Suppressor macrophage (primary cell): ENCODE measurements around the gene KCNJ13.
"Not testable (repeated sequence)": the region's sequence is repeated elsewhere in the genome, so short reads cannot be mapped to it uniquely, and the experiment has no call there.

Experiments used
- DNase-seq, 4 experiments: peaks; one replicate each; pipeline ENCODE4 v3.0.0-alpha.2; 2020 to 2022

KCNJ13 gene

DNA sequence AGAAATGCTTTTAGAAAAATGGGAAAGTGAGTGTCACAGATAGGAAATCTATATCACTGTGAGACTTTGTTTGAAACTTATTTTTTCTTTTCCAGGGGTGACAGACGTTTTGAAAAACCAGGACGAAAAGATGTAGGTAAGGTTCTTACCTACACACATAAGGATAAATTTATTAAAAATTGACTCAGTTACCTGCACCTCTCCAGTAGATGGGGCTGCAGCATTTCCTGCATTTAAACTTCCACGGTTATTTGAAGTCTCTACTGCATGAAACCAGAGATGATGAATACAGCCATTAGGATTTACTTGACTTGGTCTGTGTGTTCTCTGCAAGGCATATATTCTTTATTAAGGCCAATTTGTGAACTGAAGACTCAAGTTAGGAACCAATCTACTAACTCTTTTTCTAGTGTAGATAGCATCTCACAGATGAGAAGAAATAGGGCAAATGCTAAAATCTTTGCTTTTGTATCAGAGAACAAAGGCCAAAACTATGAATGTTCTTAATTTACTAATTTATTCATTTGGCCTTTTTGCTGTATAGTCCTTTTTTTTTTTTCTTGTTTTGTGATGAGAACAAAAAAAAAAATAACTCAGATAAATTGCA is 15.0 kb downstream of the KCNJ13 start:
- no peak for DNase-seq

- no peak for DNase-seq
Observed at GRCh38 chr2:232757905-232758304, 18.5 kb downstream of the KCNJ13 start.

GRCh38 chr2:232750135-232750671 is 26.2 kb downstream of the KCNJ13 start:
- DNase-seq: no peak

DNA sequence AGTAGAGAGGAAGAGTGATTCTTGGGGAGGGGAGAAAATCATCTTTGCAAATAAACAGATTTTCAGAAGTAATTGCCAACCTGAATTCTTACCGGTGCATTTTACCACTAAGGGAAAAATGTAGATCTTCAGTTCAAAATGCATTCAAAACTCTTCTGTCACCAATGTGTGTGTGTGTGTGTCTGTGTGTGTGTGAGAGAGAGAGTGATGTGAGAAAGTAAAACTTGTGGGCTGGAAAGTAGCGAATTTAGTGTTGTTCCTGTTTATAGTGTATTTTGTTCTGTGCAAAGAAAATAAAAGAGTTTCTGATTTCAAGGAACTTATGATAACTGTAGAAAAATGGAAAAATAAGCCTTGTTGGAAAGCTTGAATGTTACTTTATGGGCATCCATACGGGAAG is 27.0 kb downstream of the KCNJ13 start:
- no peak for DNase-seq

DNA sequence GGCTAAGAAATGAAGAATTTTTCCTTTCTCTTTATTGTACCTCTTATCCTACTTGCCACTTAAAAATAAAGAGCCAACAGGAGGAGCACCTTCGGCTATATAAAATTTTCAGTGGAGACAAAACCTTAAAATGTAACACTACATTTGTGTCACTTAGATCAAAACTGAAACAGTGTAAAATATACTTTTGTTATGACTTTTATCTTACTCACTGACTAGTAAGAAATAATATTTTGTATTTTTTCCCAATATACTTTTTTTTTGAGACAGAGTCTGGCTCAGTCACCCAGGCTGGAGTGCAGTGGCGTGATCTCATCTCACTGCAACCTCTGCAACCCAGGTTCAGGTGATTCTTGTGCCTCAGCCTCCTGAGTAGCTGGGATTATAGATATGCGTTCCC is 28.3 kb downstream of the KCNJ13 start:
- no peak for DNase-seq

DNA sequence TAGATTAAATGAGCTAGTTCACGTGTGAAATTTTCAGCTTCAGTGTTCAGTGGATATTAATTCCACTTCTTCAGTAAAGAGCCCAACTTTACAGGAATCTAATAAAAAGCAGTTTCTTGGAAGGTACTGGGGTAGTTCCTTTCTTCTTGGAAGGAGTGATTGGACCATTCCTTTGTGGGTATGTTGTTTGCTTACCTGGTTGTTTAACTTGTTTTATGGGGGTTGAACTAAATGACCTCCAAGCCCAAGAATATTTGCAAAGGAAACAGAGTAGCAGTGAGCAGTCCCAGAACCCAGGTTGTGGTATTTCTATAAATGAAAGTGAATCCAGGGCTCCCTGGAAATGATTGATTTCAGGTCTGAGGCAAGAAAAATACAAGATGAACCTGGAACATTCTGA is 31.4 kb downstream of the KCNJ13 start:
- DNase-seq: no peak

GRCh38 chr2:232741972-232742371 is 34.4 kb downstream of the KCNJ13 start:
- DNase-seq: no peak

DNA sequence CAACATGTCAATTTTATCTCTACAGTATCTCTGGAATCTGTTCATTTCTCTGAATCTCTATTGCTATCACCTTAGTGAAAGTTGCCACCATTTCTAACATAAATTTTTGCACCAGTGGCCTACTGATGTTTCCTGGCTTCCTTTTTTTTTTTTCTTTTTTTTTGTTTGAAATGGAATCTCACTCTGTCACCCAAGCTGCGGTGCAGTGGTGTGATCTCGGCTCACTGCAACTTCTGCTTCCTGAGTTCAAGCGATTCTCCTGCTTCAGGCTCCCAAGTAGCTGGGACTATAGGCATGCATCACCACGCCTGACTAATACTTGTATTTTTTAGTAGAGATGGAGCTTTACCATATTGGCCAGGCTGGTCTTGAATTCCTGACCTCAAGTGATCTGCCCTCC is 35.1 kb downstream of the KCNJ13 start:
- DNase-seq: peak; percentile 54 to 72 (median 60)

GRCh38 chr2:232731470-232731869 is 44.9 kb downstream of the KCNJ13 start:
- no peak for DNase-seq

GRCh38 chr2:232728785-232729184 is 47.6 kb downstream of the KCNJ13 start:
- no peak for DNase-seq

- DNase-seq: no peak
Observed at GRCh38 chr2:232723027-232723426, 53.3 kb downstream of the KCNJ13 start.

DNA sequence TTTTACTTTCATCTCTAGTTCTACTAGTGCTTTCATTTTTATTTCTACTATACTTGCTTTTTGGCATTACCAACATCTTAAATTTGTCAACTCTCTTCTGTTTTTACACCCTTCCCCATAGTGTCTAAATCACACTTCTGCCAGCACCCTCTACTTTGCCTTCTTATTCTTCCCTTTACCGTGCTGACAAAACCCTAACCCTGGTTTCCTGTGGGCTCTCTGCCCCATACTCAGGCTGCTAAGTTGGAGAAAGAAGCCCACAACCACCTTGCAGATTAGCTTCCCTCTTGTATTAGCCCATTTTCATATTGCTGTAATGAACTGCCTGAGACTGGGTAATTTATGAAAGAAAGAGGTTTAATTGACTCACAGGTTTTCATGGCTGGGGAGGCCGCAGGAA is 54.5 kb downstream of the KCNJ13 start:
- no peak for DNase-seq

DNA sequence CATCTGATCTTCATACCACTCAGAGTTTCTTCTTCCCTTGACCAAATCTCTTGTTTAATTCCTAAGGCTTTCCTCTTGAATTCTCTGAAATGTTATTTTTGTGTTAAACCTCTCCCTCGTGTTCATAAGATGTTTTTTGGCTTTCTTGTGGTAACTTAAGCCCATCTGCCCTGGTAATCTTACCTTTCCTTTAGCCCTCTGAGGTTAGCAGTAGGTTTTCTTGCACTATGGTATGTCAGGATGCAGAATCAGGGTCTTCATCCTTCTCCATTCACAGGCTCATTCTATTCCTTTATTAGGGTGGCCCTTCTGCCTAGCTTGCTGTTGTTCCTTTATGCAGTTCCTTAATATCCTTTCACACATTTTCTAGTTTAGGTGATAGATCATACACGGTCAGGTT is 55.1 kb downstream of the KCNJ13 start:
- DNase-seq: no peak

GRCh38 chr2:232720056-232720455 is 56.3 kb downstream of the KCNJ13 start:
- not testable (repeated sequence) for DNase-seq
